A673 (cell line): ENCODE measurements around the gene SNORC. TPM values are rescaled to one million over a fixed set of nuclear protein-coding genes. Genes with fewer than 3 reads are reported as not detected.

ENCODE experiments used
- BruUV-seq: library from RNA; stranded (reverse); fragments of 400-500 nt; replicated peaks from 2 replicates; lab custom pipeline; 2021; lab: Mats Ljungman, UMichigan
- CTCF ChIA-PET: fragments of 300-600 bp; sonication (Branson Sonifier 250); formaldehyde crosslinking; loops from one replicate; lab custom pipeline; 2022; ENCODE audit warnings: antibody characterized with exemption; lab: Charles Lee
- POLR2A ChIA-PET: fragments of 300-600 bp; sonication (Branson Sonifier 250); formaldehyde crosslinking; loops from one replicate; lab custom pipeline; 2022; ENCODE audit warnings: antibody characterized with exemption; ENCODE audit not compliant: low non-redundant PET; lab: Charles Lee
- DNase-seq: peaks from one replicate; pipeline ENCODE4 v3.0.0-alpha.2; 2015; ENCODE audit warnings: low spot score
- H3K27ac ChIP-seq: fragments of 200-600 bp; sonication (generic); 2 replicates; pipeline ENCODE4 v1.5.1; 2016; ENCODE audit warnings: mixed run types, low read depth, mild to moderate bottlenecking, mixed read lengths, antibody characterized with exemption, low read length; ENCODE audit not compliant: poor library complexity, severe bottlenecking
- H3K27me3 ChIP-seq: fragments of 200-600 bp; sonication (generic); replicated peaks from 2 replicates; pipeline ENCODE4 v1.6.1; 2017; ENCODE audit warnings: mixed run types, low read depth, mild to moderate bottlenecking, mixed read lengths, antibody characterized with exemption, low read length; ENCODE audit not compliant: insufficient read depth, poor library complexity
- H3K36me3 ChIP-seq: fragments of 200-600 bp; sonication (generic); 2 replicates; pipeline ENCODE4 v1.6.1; 2016; ENCODE audit warnings: mixed run types, mild to moderate bottlenecking, mixed read lengths, antibody characterized with exemption, low read length; ENCODE audit not compliant: insufficient read depth, poor library complexity, severe bottlenecking
- H3K4me1 ChIP-seq: fragments of 200-600 bp; sonication (generic); 2 replicates; pipeline ENCODE4 v1.6.1; 2017; ENCODE audit warnings: mixed run types, mild to moderate bottlenecking, mixed read lengths, antibody characterized with exemption, low read length; ENCODE audit not compliant: insufficient read depth, poor library complexity, severe bottlenecking
- H3K4me3 ChIP-seq: fragments of 200-600 bp; sonication (generic); 2 replicates; pipeline ENCODE4 v1.5.1; 2016; ENCODE audit warnings: low read depth, mixed run types, mild to moderate bottlenecking, mixed read lengths, low read length; ENCODE audit not compliant: poor library complexity, severe bottlenecking
- H3K9me3 ChIP-seq: fragments of 200-600 bp; sonication (generic); 2 replicates; pipeline ENCODE4 v1.6.1; 2016; ENCODE audit warnings: mixed run types, low read depth, mild to moderate bottlenecking, mixed read lengths, antibody characterized with exemption, low read length; ENCODE audit not compliant: poor library complexity, severe bottlenecking
- EZH2 ChIP-seq: fragments of 200-600 bp; sonication (generic); IDR thresholded peaks from 2 replicates; pipeline ENCODE4 v1.6.1; 2017; ENCODE audit warnings: borderline replicate concordance, low read depth, mild to moderate bottlenecking, mixed read lengths, antibody characterized with exemption, low read length; ENCODE audit not compliant: poor library complexity, severe bottlenecking
- intact Hi-C: fragments of 100-400 bp; cut with micrococcal nuclease; formaldehyde crosslinking; loops from one replicate; pipeline ENCODE4 v1.10.0; 2022; ENCODE audit not compliant: unreplicated experiment
- total RNA-seq: library from RNA; stranded (reverse); gene quantifications from 2 replicates; pipeline ENCODE4 v1.2.3, GENCODE V29; 2021
- TF ChIP-seq, protein P1 (sequence below): fragments of 300-800, 200-600 bp; sonication (generic); conservative IDR thresholded peaks from 2 replicates; pipeline ENCODE4 v1.5.1; 2017; ENCODE audit warnings: low read depth, mild to moderate bottlenecking, antibody characterized with exemption, low read length, moderate library complexity, mixed read lengths

Gene SNORC
- total RNA-seq, 1 experiment from 2014 or later = 4.6 TPM

DNA sequence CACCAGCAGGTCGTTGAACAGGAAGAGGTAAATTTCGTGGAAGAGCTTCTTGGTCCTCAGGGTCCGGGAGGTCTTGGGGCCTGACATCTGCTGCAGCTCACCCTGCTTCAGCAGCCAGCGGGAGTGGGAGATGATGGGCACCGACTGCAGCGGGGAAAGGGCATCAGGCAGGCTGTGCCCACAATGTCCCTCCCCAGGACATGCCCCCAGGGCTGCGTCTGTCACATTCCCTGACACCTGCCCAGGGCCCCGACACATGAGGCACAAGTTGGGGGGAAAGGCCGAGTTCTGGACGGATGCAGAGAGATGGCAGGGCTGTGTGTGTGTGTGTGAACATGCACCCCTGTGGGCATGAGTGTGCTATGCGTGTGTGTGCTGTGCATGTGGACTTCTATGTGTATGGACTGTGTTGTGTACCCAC, 13.9 kb downstream of the SNORC start:
- POLR2A ChIA-PET = no interaction called here
- no peak for DNase-seq
- no peaks in the 10 kb centered on the region for H3K9me3 ChIP-seq
- no peak overlapping the region for H3K4me3 ChIP-seq
- intact Hi-C loops = no loop called here
- CTCF ChIA-PET = no interaction called here
- no peak overlapping the region for H3K27ac ChIP-seq
- H3K4me1 ChIP-seq = no peaks in the 10 kb centered on the region
- TF ChIP-seq, protein P1, sequence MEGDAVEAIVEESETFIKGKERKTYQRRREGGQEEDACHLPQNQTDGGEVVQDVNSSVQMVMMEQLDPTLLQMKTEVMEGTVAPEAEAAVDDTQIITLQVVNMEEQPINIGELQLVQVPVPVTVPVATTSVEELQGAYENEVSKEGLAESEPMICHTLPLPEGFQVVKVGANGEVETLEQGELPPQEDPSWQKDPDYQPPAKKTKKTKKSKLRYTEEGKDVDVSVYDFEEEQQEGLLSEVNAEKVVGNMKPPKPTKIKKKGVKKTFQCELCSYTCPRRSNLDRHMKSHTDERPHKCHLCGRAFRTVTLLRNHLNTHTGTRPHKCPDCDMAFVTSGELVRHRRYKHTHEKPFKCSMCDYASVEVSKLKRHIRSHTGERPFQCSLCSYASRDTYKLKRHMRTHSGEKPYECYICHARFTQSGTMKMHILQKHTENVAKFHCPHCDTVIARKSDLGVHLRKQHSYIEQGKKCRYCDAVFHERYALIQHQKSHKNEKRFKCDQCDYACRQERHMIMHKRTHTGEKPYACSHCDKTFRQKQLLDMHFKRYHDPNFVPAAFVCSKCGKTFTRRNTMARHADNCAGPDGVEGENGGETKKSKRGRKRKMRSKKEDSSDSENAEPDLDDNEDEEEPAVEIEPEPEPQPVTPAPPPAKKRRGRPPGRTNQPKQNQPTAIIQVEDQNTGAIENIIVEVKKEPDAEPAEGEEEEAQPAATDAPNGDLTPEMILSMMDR = no peak
- no peak for TF ChIP-seq EZH2
- no TSS peak for BruUV-seq
- no peaks in the 10 kb centered on the region for H3K27me3 ChIP-seq
- no peaks in the 10 kb centered on the region for H3K36me3 ChIP-seq

DNA sequence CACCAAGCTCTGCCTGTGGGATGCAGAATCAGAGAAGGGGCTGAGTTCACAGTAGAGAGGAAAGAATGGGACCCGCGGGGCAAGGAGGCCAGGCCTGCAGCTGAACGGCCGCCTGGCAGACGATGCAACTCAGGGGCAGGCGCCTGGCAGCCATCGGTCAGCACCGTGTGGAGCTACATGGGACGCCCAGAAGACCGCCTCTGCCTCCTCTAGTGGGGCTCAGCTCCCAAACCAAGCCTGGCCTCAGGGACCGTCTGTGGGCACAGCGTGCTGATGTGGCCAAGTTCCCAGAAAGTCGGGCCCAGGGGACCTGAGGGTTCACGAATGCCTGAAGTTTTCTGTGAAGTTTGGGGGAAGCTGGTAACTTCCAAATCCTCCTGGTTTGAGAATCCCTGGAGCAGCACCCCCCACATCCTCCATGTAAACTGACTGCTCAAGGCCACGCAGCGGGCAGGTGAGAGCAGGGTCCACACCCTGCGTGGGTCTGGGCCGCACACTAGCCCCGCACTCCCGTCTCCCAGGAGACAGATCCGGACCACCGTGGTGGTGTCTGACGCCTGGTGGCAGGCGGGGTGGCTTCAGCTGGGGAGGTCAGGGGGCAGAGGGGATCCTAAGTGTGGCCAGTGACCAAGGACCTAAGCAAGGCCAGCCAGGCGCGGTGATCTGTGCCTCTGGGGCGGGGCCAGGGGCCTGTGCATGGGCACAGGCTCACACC, 14.6 kb downstream of the SNORC start:
- DNase-seq = no peak
- Histone ChIP-seq H3K36me3 (no peaks in the 10 kb centered on the region), H3K9me3 (no peaks in the 10 kb centered on the region), H3K27ac (no peak overlapping the region), H3K27me3 (no peaks in the 10 kb centered on the region), H3K4me3 (no peak overlapping the region), H3K4me1 (no peaks in the 10 kb centered on the region)
- intact Hi-C loops = no loop called here
- TF ChIP-seq EZH2 = no peak
- TF ChIP-seq, protein P1 = no peak
- POLR2A ChIA-PET = no interaction called here
- CTCF ChIA-PET = no interaction called here
- BruUV-seq = no TSS peak

DNA sequence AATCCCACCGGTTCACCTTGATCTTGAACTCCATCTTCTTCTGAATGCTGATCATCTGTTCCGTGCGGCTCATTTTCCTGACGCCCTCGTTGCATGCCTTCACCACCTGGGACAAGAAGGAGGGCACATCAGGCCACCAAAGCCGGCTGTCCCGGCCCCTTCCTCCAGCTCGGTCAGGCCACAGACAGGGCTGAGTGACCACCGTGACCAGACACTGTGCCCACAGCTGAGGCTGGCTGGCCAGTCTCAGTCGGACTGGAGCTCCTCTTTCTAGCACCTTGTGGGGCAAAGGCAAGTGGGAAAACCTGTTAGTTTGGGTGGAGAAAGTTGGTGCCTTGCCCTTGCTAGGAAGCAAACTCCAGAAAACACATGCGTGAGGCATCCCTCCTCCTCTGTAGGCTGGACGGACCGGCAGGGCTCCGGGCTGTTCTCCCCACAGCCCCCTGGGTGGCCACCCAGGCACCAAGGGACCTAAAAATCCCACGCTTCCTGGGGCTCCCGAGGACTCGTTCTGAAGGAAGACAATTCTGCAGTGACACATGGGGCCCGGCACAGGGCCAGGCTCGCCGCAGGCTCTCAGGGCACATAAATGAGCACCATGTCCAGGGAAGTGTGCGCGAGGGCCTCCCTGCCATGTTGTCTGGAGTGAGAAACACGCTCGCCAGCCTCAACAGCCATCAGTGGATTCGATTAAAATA, 15.3 kb downstream of the SNORC start:
- CTCF ChIA-PET = no interaction called here
- Histone ChIP-seq H3K4me1 (no peaks in the 10 kb centered on the region), H3K4me3 (no peak overlapping the region), H3K27ac (no peak overlapping the region), H3K36me3 (no peaks in the 10 kb centered on the region), H3K9me3 (no peaks in the 10 kb centered on the region), H3K27me3 (no peaks in the 10 kb centered on the region)
- intact Hi-C loops = no loop called here
- POLR2A ChIA-PET = no interaction called here
- no peak for TF ChIP-seq EZH2
- TF ChIP-seq, protein P1 = no peak
- DNase-seq = no peak
- no TSS peak for BruUV-seq
